HepG2 (cell line): ENCODE measurements around the gene MOAP1. TPM values are rescaled to one million over a fixed set of nuclear protein-coding genes. Genes with fewer than 3 reads are reported as not detected.

Source experiments
- AGO2 ChIP-seq: fragments of 200-400 bp; formaldehyde crosslinking; optimal IDR thresholded peaks from 2 replicates; pipeline ENCODE3; 2017; ENCODE audit warnings: mild to moderate bottlenecking, low read depth, low read length, moderate library complexity
- ATF2 ChIP-seq: sonication (generic); formaldehyde crosslinking; IDR thresholded peaks from 2 replicates; pipeline ENCODE4 v1.4.0; 2020; ENCODE audit warnings: missing genetic modification reagents
- BHLHE40 ChIP-seq: IDR thresholded peaks from 2 replicates; pipeline ENCODE4 v1.6.1; 2011; ENCODE audit warnings: low read length, improper control_type of control experiment
- EZH2 ChIP-seq: conservative IDR thresholded peaks from 2 replicates; pipeline ENCODE4 v1.6.1; 2012; ENCODE audit warnings: mild to moderate bottlenecking, low read depth, low read length, moderate library complexity
- FOXK1 ChIP-seq: sonication (generic); formaldehyde crosslinking; IDR thresholded peaks from 2 replicates; pipeline ENCODE4 v1.4.0; 2020; ENCODE audit warnings: low read depth, missing genetic modification reagents, borderline replicate concordance
- HNRNPK ChIP-seq: fragments of 200-400 bp; formaldehyde crosslinking; IDR thresholded peaks from 2 replicates; pipeline ENCODE4 v1.6.1; 2018; ENCODE audit warnings: low read length, low read depth, moderate library complexity, mild to moderate bottlenecking; ENCODE audit not compliant: poor library complexity, severe bottlenecking
- KDM1A ChIP-seq: IDR thresholded peaks from 2 replicates; pipeline ENCODE4 v1.6.1; 2016; ENCODE audit warnings: missing compliant biosample characterization
- LRRFIP1 ChIP-seq: sonication (generic); formaldehyde crosslinking; conservative IDR thresholded peaks from 2 replicates; pipeline ENCODE4 v1.4.0; 2020; ENCODE audit warnings: missing genetic modification reagents
- MAF1 ChIP-seq: sonication (generic); formaldehyde crosslinking; IDR thresholded peaks from 2 replicates; pipeline ENCODE4 v1.5.0; 2020; ENCODE audit warnings: missing genetic modification reagents, borderline replicate concordance
- MAFK ChIP-seq, 2 experiments: IDR thresholded peaks in 1 of 2; conservative IDR thresholded peaks in 1 of 2; 2 replicates each; pipeline ENCODE4 v1.6.1; 2011; ENCODE audit warnings: improper control_type of control experiment in 2 of 2, low read length in 2 of 2
- RFXAP ChIP-seq: sonication (generic); formaldehyde crosslinking; IDR thresholded peaks from 2 replicates; pipeline ENCODE4 v1.4.0; 2020; ENCODE audit warnings: missing genetic modification reagents, borderline replicate concordance
- TAF15 ChIP-seq: fragments of 200-400 bp; formaldehyde crosslinking; IDR thresholded peaks from one replicate; pipeline ENCODE4 v1.6.1; 2018; ENCODE audit warnings: mild to moderate bottlenecking, low read depth, low read length; ENCODE audit not compliant: poor library complexity, severe bottlenecking
- ZBTB8A ChIP-seq: sonication (generic); formaldehyde crosslinking; IDR thresholded peaks from 2 replicates; pipeline ENCODE4 v1.4.0; 2020; ENCODE audit warnings: mild to moderate bottlenecking, low read depth, missing genetic modification reagents, borderline replicate concordance
- ZEB1 ChIP-seq: IDR thresholded peaks from 2 replicates; pipeline ENCODE4 v1.6.1; 2012; ENCODE audit warnings: mild to moderate bottlenecking, low read depth, inconsistent platforms; ENCODE audit not compliant: insufficient replicate concordance
- ZFP41 ChIP-seq: sonication (generic); formaldehyde crosslinking; IDR thresholded peaks from 2 replicates; pipeline ENCODE4 v1.4.0; 2020; ENCODE audit warnings: mild to moderate bottlenecking, missing genetic modification reagents, borderline replicate concordance
- ZNF20 ChIP-seq: sonication (generic); formaldehyde crosslinking; IDR thresholded peaks from 2 replicates; pipeline ENCODE4 v1.4.0; 2020; ENCODE audit warnings: mild to moderate bottlenecking, moderate library complexity, missing genetic modification reagents
- ZNF225 ChIP-seq: sonication (generic); formaldehyde crosslinking; IDR thresholded peaks from 2 replicates; pipeline ENCODE4 v1.4.0; 2020; ENCODE audit warnings: mild to moderate bottlenecking, missing genetic modification reagents
- ZNF34 ChIP-seq: sonication (generic); formaldehyde crosslinking; IDR thresholded peaks from 2 replicates; pipeline ENCODE4 v1.4.0; 2020; ENCODE audit warnings: mild to moderate bottlenecking, missing genetic modification reagents, borderline replicate concordance
- ZNF350 ChIP-seq: sonication (generic); formaldehyde crosslinking; IDR thresholded peaks from 2 replicates; pipeline ENCODE4 v1.4.0; 2020; ENCODE audit warnings: mild to moderate bottlenecking, low read depth, missing genetic modification reagents, borderline replicate concordance
- ZNF383 ChIP-seq: sonication (generic); formaldehyde crosslinking; IDR thresholded peaks from 2 replicates; pipeline ENCODE4 v1.4.0; 2020; ENCODE audit warnings: missing genetic modification reagents, mild to moderate bottlenecking, borderline replicate concordance
- ZNF503 ChIP-seq: sonication (generic); formaldehyde crosslinking; IDR thresholded peaks from 2 replicates; pipeline ENCODE4 v1.4.0; 2020; ENCODE audit warnings: missing genetic modification reagents
- ZNF713 ChIP-seq: sonication (generic); formaldehyde crosslinking; IDR thresholded peaks from 2 replicates; pipeline ENCODE4 v1.4.0; 2020; ENCODE audit warnings: mild to moderate bottlenecking, missing genetic modification reagents
- polyA plus RNA-seq, 8 experiments: library from polyadenylated mRNA; depleted of rRNA in 3 of 8; stranded (reverse) in 7 of 8; unstranded in 1 of 8; fragments of >200 nt; fragmentation: Illumina TruSeq in 4 of 8; extraction: Trizol in 4 of 8; gene quantifications; 2 replicates each; pipeline versions ENCODE4 v1.2.1 to v1.2.3, GENCODE V29; 2011 to 2016; ENCODE audit warnings: low read depth in 4 of 8, missing spikeins in 1 of 8, mixed read lengths in 1 of 8; ENCODE audit not compliant: insufficient read depth in 1 of 8
- total RNA-seq, 5 experiments: library from RNA; depleted of rRNA; stranded (reverse); fragments of >200 nt; fragmentation: Illumina TruSeq; extraction: Trizol; gene quantifications; 2 replicates each; pipeline ENCODE4 v1.2.3, GENCODE V29; 2016; ENCODE audit warnings: low read depth in 1 of 5

Gene MOAP1
- total and polyA plus RNA-seq, 2 of the 13 experiments (the other 11 are each of a cell fraction or from before 2014, with no cell fraction given), result 14.6 to 47.0 TPM

- TF ChIP-seq LRRFIP1 (CRISPR knock-in tag) (no peak), ZFP41 (CRISPR knock-in tag) (no peak; the same call in 1 of the 2 replicates), FOXK1 (CRISPR knock-in tag) (peak; percentile 70; the same call in 1 of the 2 replicates), ZNF34 (CRISPR knock-in tag) (0 out of 2 replicates have a peak, but pooled peaks have one; percentile 63), ZBTB8A (CRISPR knock-in tag) (no peak), ZNF20 (no peak), MAF1 (CRISPR knock-in tag) (no peak; the same call in 1 of the 2 replicates), ZNF225 (peak; percentile 75; the same call in 1 of the 2 replicates), AGO2 (peak; percentile 78), EZH2 (no peak), HNRNPK (no peak), BHLHE40 (0 out of 2 replicates have a peak, but pooled peaks have one; percentile 22), TAF15 (peak; percentile 73), MAFK (conservative IDR thresholded peaks at IDR 0.05 in 1 of 2, IDR thresholded peaks at IDR 0.05 in 1 of 2; ENCODE audit: low read length in 2 of 2) (no peak), ZNF383 (CRISPR knock-in tag) (no peak), ZNF713 (CRISPR knock-in tag) (no peak), ZNF350 (CRISPR knock-in tag) (no peak), RFXAP (peak; percentile 24; the same call in 1 of the 2 replicates), KDM1A (CRISPR knock-in tag) (no peak), ZNF503 (peak; percentile 50; the same call in 1 of the 2 replicates), ZEB1 (no peak), ATF2 (CRISPR knock-in tag) (peak; percentile 15; the same call in 1 of the 2 replicates)
Observed at GRCh38 chr14:93184391-93185348, at the start of gene MOAP1, which contains the start of gene LYSET (continued).
